ENCODE data around the gene PELI1.

DNA sequence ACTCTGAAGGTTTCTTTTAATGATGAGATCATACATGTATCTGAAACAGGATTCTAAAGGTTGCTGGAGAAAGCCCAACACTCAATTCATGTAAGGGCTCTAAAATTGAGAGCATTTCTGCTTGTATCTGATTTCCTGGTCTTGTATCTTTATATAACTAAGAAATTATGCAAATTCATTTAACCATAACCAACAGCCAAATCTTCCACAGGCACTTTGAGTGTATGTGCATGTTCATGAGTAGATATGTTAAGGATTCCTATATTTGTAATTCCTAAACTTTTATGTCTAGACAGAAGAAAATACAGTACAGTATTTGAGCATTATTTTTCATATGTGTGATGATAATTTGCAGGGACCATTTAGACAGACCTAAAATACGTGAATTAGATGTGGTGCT lies 20.4 kb upstream of the PELI1 start:
- no peak for TF ChIP-seq CTCF (IDR thresholded peaks at IDR 0.05)
- no peak for TF ChIP-seq POLR2A (IDR thresholded peaks at IDR 0.05)
